C4-2B (cell line): ENCODE data around the gene MYH10.

Experiments
- H3K27ac ChIP-seq: fragments of 450-650 bp; 2 replicates; pipeline ENCODE4 v1.5.1; 2017
- ZFX ChIP-seq: fragments of 450-650 bp; IDR thresholded peaks from 2 replicates; pipeline ENCODE4 v1.6.1; 2017
- TF ChIP-seq, protein P1 (sequence below): fragments of 450-650 bp; conservative IDR thresholded peaks from 2 replicates; pipeline ENCODE4 v1.5.1; 2017; ENCODE audit warnings: mild to moderate bottlenecking

The MYH10 gene

GRCh38 chr17:8445536-8445935, 185.0 kb downstream of the MYH10 start:
- TF ChIP-seq, protein P1, sequence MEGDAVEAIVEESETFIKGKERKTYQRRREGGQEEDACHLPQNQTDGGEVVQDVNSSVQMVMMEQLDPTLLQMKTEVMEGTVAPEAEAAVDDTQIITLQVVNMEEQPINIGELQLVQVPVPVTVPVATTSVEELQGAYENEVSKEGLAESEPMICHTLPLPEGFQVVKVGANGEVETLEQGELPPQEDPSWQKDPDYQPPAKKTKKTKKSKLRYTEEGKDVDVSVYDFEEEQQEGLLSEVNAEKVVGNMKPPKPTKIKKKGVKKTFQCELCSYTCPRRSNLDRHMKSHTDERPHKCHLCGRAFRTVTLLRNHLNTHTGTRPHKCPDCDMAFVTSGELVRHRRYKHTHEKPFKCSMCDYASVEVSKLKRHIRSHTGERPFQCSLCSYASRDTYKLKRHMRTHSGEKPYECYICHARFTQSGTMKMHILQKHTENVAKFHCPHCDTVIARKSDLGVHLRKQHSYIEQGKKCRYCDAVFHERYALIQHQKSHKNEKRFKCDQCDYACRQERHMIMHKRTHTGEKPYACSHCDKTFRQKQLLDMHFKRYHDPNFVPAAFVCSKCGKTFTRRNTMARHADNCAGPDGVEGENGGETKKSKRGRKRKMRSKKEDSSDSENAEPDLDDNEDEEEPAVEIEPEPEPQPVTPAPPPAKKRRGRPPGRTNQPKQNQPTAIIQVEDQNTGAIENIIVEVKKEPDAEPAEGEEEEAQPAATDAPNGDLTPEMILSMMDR = no peak
- no peak for TF ChIP-seq ZFX
- no peak overlapping the region for H3K27ac ChIP-seq

DNA sequence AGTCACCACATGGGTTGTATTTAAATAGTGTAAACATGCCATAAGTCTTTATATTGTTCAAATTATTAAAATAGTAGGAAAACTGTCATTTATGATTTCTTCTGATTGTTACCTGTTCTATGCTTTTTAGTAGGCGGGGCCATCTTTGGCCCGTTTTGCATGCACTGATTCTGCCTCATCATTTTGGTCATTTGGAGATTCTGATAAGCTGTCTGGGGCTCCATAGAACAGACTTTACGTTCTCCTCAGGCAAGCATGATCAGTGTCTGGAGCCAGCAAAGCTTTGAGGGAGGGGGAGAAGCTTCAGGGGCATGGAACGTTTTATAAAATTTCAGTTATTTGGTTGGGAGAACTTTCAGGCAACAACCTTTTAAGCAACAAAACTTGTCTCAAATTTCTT, 186.0 kb downstream of the MYH10 start:
- H3K27ac ChIP-seq = no peak overlapping the region
- no peak for TF ChIP-seq ZFX
- TF ChIP-seq, protein P1 = no peak

GRCh38 chr17:8443756-8444155, 186.8 kb downstream of the MYH10 start:
- no peak for TF ChIP-seq ZFX
- H3K27ac ChIP-seq = no peak overlapping the region

GRCh38 chr17:8442310-8442709, 188.2 kb downstream of the MYH10 start:
- H3K27ac ChIP-seq = no peak overlapping the region
- no peak for TF ChIP-seq ZFX
- TF ChIP-seq, protein P1 = no peak

DNA sequence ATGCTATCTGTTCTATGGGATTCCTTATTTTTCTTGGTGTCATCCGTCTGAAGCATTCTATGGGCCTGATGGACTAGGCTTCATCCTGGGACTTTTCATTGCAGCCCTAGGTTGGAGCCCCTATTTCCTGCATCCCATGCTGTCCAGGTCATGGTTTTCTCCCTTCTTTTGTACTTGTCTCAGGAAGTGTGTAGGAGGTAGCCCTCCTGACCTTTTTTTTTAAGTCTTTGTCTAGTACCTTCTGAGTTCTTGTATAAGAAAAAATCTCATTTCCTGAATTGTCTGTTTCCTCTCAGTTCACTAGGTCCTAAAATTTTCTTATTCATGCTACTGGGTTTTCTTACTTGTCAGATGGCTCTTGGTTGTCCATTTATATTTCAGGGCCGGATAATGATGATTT, 188.8 kb downstream of the MYH10 start:
- H3K27ac ChIP-seq = no peak overlapping the region
- TF ChIP-seq, protein P1 = no peak
- no peak for TF ChIP-seq ZFX

GRCh38 chr17:8439681-8440080, 190.8 kb downstream of the MYH10 start:
- no peak for TF ChIP-seq ZFX
- TF ChIP-seq, protein P1 = no peak
- no peak overlapping the region for H3K27ac ChIP-seq

GRCh38 chr17:8438441-8438840, 192.1 kb downstream of the MYH10 start:
- H3K27ac ChIP-seq = no peak overlapping the region
- TF ChIP-seq ZFX = no peak
- TF ChIP-seq, protein P1 = no peak

DNA sequence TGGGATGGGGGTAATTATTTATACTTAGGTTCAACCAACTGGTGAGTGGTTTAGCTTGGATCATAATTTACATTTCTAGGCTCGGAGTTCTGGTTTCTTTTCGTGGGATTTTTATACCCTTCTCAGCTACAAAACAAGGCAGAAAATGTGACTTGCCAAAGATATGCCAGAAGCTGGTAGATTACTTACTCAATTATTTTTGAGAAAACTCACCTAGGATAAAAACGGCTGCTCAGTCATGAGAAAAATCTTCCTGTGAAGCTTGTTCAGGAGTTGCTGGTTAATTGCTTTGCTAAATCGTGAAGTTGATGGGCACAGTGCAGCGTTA, 193.7 kb downstream of the MYH10 start:
- no peak for TF ChIP-seq ZFX
- TF ChIP-seq, protein P1 = peak; percentile 7; the same call in 1 of the 2 replicates
- peak overlapping the region; percentile 92 for H3K27ac ChIP-seq
